ENCODE data around the gene NDUFS6. TPM values are rescaled to one million over a fixed set of nuclear protein-coding genes. Genes with fewer than 3 reads are reported as not detected.
"Not testable (repeated sequence)": the region's sequence is repeated elsewhere in the genome, so short reads cannot be mapped to it uniquely, and the experiment has no call there.

The NDUFS6 gene
- total RNA-seq, 3 donors from 2014 or later: 38.7 to 43.5 (median 39.3) TPM

DNA sequence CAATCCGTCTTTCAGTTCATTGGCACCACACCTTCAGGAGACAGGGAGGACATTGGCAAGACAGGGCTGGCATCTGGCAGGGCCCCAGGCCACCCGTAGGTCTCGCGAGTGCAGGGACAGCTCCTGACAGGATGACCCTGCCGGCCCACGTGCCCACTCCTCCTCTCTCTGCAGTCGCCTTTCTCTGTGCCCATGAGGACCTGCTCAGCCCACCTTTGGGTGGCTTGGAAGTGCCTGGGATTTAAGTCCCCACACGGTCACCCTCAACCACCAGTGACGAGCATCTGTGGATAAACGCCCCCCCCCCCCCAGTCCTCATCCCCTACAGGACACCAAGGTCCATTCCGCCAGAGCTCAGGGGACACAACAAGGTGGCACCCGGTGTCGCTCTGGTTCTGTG lies 5.7 kb upstream of the NDUFS6 start:
- DNase-seq (no peak), ATAC-seq (no peak)
- Histone ChIP-seq H3K4me1 (ENCODE audit: low read depth) (peaks cover 6% of the 10 kb centered on the region), H3K36me3 (ENCODE audit: low read depth) (no peaks in the 10 kb centered on the region), H3K9me3 (no peaks in the 10 kb centered on the region), H3K4me3 (no peak overlapping the region)
- intact Hi-C loops (cut with DNase I, micrococcal nuclease): no loop called here
- TF ChIP-seq, protein P1, sequence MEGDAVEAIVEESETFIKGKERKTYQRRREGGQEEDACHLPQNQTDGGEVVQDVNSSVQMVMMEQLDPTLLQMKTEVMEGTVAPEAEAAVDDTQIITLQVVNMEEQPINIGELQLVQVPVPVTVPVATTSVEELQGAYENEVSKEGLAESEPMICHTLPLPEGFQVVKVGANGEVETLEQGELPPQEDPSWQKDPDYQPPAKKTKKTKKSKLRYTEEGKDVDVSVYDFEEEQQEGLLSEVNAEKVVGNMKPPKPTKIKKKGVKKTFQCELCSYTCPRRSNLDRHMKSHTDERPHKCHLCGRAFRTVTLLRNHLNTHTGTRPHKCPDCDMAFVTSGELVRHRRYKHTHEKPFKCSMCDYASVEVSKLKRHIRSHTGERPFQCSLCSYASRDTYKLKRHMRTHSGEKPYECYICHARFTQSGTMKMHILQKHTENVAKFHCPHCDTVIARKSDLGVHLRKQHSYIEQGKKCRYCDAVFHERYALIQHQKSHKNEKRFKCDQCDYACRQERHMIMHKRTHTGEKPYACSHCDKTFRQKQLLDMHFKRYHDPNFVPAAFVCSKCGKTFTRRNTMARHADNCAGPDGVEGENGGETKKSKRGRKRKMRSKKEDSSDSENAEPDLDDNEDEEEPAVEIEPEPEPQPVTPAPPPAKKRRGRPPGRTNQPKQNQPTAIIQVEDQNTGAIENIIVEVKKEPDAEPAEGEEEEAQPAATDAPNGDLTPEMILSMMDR (IDR thresholded peaks at IDR 0.05): no peak

DNA sequence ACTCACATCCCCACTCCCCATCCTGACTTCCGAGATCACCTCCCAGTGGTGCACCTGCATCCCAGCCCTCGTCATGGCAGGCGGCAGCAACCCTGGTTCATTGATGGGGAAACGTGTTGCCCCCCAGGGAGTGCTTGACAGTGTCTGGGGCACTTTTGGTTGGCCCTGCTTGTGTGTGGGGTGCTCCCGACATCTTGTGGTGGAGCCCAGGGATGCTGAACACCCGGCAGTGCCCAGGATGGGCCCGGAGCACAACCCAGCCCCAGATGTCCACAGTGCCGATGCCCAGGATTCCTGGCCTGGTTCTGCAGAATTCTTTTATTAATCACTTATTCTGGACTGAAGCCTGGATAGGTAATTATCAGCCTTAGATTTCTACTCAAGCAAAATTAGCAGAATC lies 5.3 kb upstream of the NDUFS6 start:
- H3K4me1 ChIP-seq (ENCODE audit: low read depth): peaks cover 6% of the 10 kb centered on the region
- no peaks in the 10 kb centered on the region for H3K9me3 ChIP-seq
- ATAC-seq (no peak), DNase-seq (no peak)
- no peaks in the 10 kb centered on the region for H3K36me3 ChIP-seq (ENCODE audit: low read depth)
- TF ChIP-seq, protein P1 (IDR thresholded peaks at IDR 0.05): no peak
- intact Hi-C loops (cut with DNase I, micrococcal nuclease): no loop called here
- H3K4me3 ChIP-seq: no peak overlapping the region

GRCh38 chr5:1796371-1797102 lies 4.7 kb upstream of the NDUFS6 start:
- intact Hi-C loops (cut with DNase I, micrococcal nuclease): no loop called here
- Histone ChIP-seq H3K9me3 (no peaks in the 10 kb centered on the region), H3K4me1 (ENCODE audit: low read depth) (peaks cover 6% of the 10 kb centered on the region), H3K36me3 (ENCODE audit: low read depth) (no peaks in the 10 kb centered on the region), H3K4me3 (no peak overlapping the region)
- TF ChIP-seq, protein P1 (IDR thresholded peaks at IDR 0.05): no peak
- ATAC-seq (no peak), DNase-seq (no peak)

DNA sequence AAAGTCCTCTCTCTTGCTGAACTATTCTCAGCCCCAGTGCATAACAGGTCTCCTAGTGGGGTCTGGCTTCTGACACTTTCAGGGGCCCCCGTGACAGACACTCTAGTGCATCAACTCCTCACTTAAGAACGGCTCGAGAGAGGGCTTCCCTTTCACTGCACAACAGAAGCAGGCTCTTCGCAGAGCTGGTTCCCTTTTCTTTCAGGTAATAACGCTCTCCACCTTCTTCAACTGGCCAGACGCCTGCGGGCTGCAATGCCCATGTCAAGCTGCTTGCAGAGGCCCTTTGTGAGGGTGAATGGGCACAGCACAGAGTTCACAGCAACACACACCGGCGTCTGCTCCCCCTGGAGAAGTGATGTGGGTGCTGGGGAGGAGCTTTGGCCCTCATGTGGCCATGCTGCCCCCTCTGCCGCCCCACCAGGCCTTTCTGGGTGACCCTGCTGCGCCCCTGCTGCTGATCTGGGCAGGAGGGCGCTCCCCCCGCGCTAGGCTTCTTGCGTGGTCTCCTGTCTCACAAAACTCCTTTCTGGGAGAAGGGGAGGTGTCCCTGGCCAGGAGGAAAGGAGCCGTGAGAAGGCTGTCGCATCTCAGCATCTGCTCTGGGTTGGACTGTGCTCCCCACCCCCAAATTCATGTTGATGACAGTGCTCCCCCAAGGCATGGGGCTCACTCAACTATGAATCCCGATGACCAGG lies 4.0 kb upstream of the NDUFS6 start:
- intact Hi-C loops (cut with DNase I, micrococcal nuclease): no loop called here
- TF ChIP-seq, protein P1 (IDR thresholded peaks at IDR 0.05): no peak
- Histone ChIP-seq H3K4me3 (no peak overlapping the region), H3K4me1 (ENCODE audit: low read depth) (peaks cover 6% of the 10 kb centered on the region), H3K9me3 (no peaks in the 10 kb centered on the region), H3K36me3 (ENCODE audit: low read depth) (no peaks in the 10 kb centered on the region)
- ATAC-seq (no peak), DNase-seq (no peak)

GRCh38 chr5:1797855-1798254 lies 3.4 kb upstream of the NDUFS6 start:
- DNase-seq (no peak), ATAC-seq (no peak)
- Histone ChIP-seq H3K4me3 (no peak overlapping the region), H3K4me1 (ENCODE audit: low read depth) (peaks cover 6% of the 10 kb centered on the region), H3K9me3 (no peaks in the 10 kb centered on the region), H3K36me3 (ENCODE audit: low read depth) (no peaks in the 10 kb centered on the region)
- intact Hi-C loops (cut with DNase I, micrococcal nuclease): no loop called here
- TF ChIP-seq, protein P1 (IDR thresholded peaks at IDR 0.05): no peak

GRCh38 chr5:1798589-1798988 lies 2.6 kb upstream of the NDUFS6 start:
- DNase-seq; intact Hi-C loops (cut with DNase I, micrococcal nuclease); ATAC-seq; H3K4me3 ChIP-seq; H3K4me1 ChIP-seq (ENCODE audit: low read depth); H3K9me3 ChIP-seq; H3K36me3 ChIP-seq (ENCODE audit: low read depth): not testable (repeated sequence)
